Ovary (tissue), 3 donors: ENCODE results near the gene GPR89B.

Source experiments
- EP300 ChIP-seq: sonication (generic); formaldehyde crosslinking; IDR thresholded peaks from one replicate; pipeline ENCODE4 v1.6.1; 2017; ENCODE audit warnings: antibody characterized with exemption
- POLR2A ChIP-seq: fragments of 450-650 bp; IDR thresholded peaks from one replicate; pipeline ENCODE4 v1.6.1; 2017; ENCODE audit warnings: antibody characterized with exemption, mild to moderate bottlenecking, moderate library complexity
- TF ChIP-seq, protein P1 (sequence below), 3 donors: fragments of 450-650 bp in 2 of 3; fragments of 200-600 bp in 1 of 3; IDR thresholded peaks; one replicate each; pipeline versions ENCODE4 v1.5.1 to v1.8.0; 2016 to 2022; ENCODE audit warnings: antibody characterized with exemption in 3 of 3, mild to moderate bottlenecking in 1 of 3
- donor health status: DM: no; HTN: no; CAD: no.

DNA sequence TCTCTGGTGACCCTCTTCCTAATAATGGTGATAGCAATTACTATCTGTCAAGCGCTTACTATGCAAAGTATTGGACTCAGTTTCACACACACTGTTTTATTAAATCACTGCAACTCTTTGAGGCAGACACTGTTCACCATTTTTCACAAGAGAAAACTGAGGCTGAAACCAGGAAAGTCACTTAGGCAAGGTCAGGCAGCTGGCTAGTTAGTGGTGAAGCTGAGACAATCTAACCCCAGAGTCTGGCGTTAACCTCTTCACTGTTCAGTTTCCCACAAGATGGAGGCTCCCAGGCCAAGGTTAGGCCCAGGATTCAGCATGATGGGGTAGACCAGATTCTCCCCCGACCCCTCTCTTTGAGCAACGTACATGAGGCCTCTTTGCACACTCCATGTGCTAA is 30.4 kb upstream of the GPR89B start:
- TF ChIP-seq, protein P1, sequence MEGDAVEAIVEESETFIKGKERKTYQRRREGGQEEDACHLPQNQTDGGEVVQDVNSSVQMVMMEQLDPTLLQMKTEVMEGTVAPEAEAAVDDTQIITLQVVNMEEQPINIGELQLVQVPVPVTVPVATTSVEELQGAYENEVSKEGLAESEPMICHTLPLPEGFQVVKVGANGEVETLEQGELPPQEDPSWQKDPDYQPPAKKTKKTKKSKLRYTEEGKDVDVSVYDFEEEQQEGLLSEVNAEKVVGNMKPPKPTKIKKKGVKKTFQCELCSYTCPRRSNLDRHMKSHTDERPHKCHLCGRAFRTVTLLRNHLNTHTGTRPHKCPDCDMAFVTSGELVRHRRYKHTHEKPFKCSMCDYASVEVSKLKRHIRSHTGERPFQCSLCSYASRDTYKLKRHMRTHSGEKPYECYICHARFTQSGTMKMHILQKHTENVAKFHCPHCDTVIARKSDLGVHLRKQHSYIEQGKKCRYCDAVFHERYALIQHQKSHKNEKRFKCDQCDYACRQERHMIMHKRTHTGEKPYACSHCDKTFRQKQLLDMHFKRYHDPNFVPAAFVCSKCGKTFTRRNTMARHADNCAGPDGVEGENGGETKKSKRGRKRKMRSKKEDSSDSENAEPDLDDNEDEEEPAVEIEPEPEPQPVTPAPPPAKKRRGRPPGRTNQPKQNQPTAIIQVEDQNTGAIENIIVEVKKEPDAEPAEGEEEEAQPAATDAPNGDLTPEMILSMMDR (IDR thresholded peaks at IDR 0.05): no peak
- no peak for TF ChIP-seq POLR2A
- no peak for TF ChIP-seq EP300
